ENCODE measurements around the gene USB1. TPM values are rescaled to one million over a fixed set of nuclear protein-coding genes. Genes with fewer than 3 reads are reported as not detected.
A peak's percentile ranks its signal among the peaks of the same experiment; 100 is the strongest.

Gene USB1
- total RNA-seq, 1 donor from 2014 or later = 39.9 TPM

DNA sequence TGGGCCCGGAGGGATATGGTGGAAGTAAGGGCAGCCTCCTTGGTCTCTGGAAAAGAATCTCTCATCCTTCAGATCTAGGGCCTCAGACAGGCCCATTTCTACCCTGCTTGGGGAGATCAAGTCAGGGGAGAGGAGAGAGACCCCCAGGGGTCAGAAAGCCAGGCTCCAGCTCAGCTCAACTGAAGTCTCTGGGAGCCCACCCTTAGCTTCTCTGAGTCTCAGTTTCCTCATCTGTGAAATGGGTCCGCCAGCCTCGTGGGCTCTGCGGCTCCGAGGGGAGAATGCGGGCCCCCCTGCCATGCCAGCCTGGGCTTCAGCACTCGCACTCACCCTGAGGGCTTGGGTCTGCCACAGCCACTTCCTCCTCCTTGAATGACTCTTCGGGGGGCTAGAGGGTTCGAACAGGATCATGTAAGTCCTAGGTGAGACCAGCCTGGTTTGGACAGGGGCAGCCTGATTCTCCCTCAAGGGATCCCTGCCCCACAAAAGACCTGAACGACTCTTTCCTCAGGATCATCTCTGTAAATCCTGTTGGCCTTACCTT is 37.0 kb upstream of the USB1 start:
- Histone ChIP-seq H3K27ac (no peak overlapping the region), H3K27me3 (ENCODE audit: low read depth) (no peaks in the 10 kb centered on the region), H3K4me3 (no peak overlapping the region), H3K9me3 (no peaks in the 10 kb centered on the region), H3K36me3 (no peaks in the 10 kb centered on the region), H3K4me1 (no peaks in the 10 kb centered on the region)
- TF ChIP-seq, protein P1, sequence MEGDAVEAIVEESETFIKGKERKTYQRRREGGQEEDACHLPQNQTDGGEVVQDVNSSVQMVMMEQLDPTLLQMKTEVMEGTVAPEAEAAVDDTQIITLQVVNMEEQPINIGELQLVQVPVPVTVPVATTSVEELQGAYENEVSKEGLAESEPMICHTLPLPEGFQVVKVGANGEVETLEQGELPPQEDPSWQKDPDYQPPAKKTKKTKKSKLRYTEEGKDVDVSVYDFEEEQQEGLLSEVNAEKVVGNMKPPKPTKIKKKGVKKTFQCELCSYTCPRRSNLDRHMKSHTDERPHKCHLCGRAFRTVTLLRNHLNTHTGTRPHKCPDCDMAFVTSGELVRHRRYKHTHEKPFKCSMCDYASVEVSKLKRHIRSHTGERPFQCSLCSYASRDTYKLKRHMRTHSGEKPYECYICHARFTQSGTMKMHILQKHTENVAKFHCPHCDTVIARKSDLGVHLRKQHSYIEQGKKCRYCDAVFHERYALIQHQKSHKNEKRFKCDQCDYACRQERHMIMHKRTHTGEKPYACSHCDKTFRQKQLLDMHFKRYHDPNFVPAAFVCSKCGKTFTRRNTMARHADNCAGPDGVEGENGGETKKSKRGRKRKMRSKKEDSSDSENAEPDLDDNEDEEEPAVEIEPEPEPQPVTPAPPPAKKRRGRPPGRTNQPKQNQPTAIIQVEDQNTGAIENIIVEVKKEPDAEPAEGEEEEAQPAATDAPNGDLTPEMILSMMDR (IDR thresholded peaks at IDR 0.05) = no peak
- ATAC-seq (no peak), DNase-seq (no peak)
- intact Hi-C loops (cut with DNase I) = no loop called here

DNA sequence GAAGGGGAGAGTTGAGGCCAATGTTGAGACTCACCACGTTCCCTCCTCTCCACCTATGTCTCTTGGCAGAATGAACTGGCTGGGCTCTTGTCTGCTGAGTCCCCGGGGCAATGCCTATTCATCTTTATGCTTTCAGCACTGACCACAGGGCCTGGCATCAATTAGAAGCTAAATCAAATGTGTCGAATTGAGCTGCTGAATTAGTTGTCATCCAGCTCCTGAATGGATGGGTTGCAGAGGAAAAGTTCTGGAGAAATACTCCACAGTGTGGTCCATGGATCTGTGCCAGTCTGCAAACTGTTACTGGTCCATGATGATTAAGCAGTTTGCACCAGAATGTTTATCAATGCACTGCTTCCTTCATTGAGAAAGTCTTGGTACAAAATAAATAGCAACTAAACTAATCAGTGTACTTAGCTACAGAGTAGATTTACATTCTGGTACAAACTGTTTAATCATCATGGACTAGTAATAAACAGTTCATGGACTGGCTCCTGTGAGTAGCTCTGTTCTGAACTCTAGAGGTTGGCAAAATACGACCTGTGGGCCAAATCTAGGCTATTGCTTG is 34.9 kb upstream of the USB1 start:
- H3K27me3 ChIP-seq (ENCODE audit: low read depth) = no peaks in the 10 kb centered on the region
- H3K4me3 ChIP-seq = no peak overlapping the region
- ATAC-seq (no peak), DNase-seq (no peak)
- H3K27ac ChIP-seq = no peak overlapping the region
- TF ChIP-seq, protein P1 (IDR thresholded peaks at IDR 0.05) = no peak
- H3K9me3 ChIP-seq = no peaks in the 10 kb centered on the region
- intact Hi-C loops (cut with DNase I) = no loop called here
- no peaks in the 10 kb centered on the region for H3K36me3 ChIP-seq
- H3K4me1 ChIP-seq = no peaks in the 10 kb centered on the region

DNA sequence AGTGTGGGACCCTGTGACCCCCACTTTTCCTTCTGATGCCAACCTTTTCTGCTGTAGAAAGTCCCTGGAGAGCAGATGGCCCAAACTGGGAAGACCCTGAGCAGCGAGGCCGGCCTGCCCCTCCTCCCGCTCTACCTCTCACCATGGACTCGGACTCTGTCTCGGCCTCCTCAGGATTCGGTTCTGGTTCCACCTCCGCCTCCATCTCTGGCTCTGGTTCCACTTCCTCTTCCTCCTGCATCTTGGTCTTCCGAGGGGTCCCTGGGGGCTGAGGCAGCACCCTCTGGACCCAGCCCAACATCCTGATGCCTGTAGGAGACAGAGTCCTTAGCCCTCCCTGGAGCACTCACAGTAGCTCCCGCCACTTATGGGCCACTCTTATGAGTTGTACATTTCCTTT is 34.2 kb upstream of the USB1 start:
- no peak for DNase-seq
- Histone ChIP-seq H3K4me1 (no peaks in the 10 kb centered on the region), H3K9me3 (no peaks in the 10 kb centered on the region), H3K4me3 (no peak overlapping the region), H3K36me3 (no peaks in the 10 kb centered on the region), H3K27ac (no peak overlapping the region), H3K27me3 (ENCODE audit: low read depth) (no peaks in the 10 kb centered on the region)
- intact Hi-C loops (cut with DNase I) = no loop called here
- ATAC-seq = no peak
- TF ChIP-seq, protein P1 (IDR thresholded peaks at IDR 0.05) = no peak

DNA sequence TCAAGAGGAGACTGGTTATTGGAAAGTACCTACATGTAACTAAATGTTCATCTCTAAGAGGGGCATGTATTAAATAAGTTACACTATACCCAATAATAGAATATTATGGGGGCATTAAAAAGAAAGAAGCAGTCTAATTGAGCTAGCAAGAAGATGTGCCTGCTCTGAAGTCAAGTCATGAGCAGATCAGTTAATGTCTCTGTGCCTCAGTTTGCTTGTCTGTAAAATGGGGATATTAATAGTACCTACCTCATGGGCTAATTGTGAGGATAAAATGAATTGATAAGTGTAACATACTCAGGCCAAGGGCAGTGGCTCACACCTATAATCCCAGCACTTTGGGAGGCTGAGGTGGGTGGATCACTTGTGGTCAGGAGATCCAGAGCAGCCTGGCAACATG is 33.3 kb upstream of the USB1 start:
- ATAC-seq = no peak
- intact Hi-C loops (cut with DNase I) = no loop called here
- no peaks in the 10 kb centered on the region for H3K4me1 ChIP-seq
- H3K36me3 ChIP-seq = no peaks in the 10 kb centered on the region
- DNase-seq = no peak
- no peaks in the 10 kb centered on the region for H3K9me3 ChIP-seq
- no peaks in the 10 kb centered on the region for H3K27me3 ChIP-seq (ENCODE audit: low read depth)
- H3K27ac ChIP-seq = no peak overlapping the region
- no peak overlapping the region for H3K4me3 ChIP-seq
- TF ChIP-seq, protein P1 (IDR thresholded peaks at IDR 0.05) = no peak

DNA sequence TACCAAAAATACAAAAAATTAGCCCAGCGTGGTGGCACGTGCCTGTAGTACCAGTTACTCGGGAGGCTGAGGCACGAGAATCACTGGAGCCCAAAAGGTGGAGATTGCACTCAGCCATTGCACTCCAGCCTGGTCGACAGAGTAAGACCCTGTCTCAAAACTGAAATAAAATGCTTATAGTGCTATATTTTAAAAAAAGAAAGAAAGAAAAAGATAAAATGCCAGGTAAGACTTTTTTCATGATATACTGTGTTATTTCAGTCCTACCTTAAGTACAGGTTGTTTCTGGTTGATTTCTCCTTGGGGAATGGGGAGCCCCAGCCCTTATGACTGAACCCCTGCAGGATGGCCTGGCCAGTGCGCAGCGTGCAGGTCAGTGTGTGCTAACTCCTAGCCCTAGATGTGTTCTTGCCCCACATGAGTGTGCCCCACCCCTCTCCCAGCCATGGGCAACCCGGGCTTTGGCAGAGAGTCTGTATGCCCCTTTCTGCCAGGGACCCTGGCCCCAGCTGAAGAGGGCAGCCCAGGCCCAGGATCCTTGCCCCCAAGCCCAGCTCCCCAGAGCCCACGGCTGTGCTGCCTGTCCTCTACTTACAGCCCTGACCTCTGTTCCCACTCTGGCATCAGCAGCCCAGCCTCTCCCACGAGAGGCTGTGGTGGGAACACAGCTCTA is 31.6 kb upstream of the USB1 start:
- DNase-seq (peak; percentile 27), ATAC-seq (no peak)
- Histone ChIP-seq H3K27me3 (ENCODE audit: low read depth) (no peaks in the 10 kb centered on the region), H3K4me1 (no peaks in the 10 kb centered on the region), H3K27ac (no peak overlapping the region), H3K36me3 (no peaks in the 10 kb centered on the region), H3K9me3 (no peaks in the 10 kb centered on the region), H3K4me3 (no peak overlapping the region)
- intact Hi-C loops (cut with DNase I) = no loop called here
- TF ChIP-seq, protein P1 (IDR thresholded peaks at IDR 0.05) = no peak

Data from lower lobe of right lung (tissue), 2 donors.